GM23248 (cell line): ENCODE measurements around the gene PLXDC1.

Experiments
- EZH2 ChIP-seq: fragments of 200-600 bp; sonication (generic); IDR thresholded peaks from 2 replicates; pipeline ENCODE4 v1.6.1; 2018; ENCODE audit warnings: antibody characterized with exemption, mild to moderate bottlenecking; ENCODE audit not compliant: insufficient read depth, poor library complexity, severe bottlenecking
- EZH2phosphoT487 ChIP-seq: fragments of 200-600 bp; sonication (generic); IDR thresholded peaks from 2 replicates; pipeline ENCODE4 v1.6.1; 2018; ENCODE audit warnings: antibody characterized with exemption, moderate library complexity, mild to moderate bottlenecking, low read depth; ENCODE audit not compliant: insufficient read depth

- TF ChIP-seq EZH2phosphoT487, result no peak
- TF ChIP-seq EZH2, result no peak
Observed at GRCh38 chr17:39045948-39046679, 105.3 kb downstream of the PLXDC1 start.
